VCaP (cell line): ENCODE measurements around the gene APBA1.
A peak's percentile ranks its signal among the peaks of the same experiment; 100 is the strongest.

Experiments
- H3K27ac ChIP-seq: fragments of 450-650 bp; 2 replicates; pipeline ENCODE4 v1.5.1; 2017
- TF ChIP-seq, protein P1 (sequence below): fragments of 450-650 bp; conservative IDR thresholded peaks from 2 replicates; pipeline ENCODE4 v1.5.1; 2017; ENCODE audit warnings: mild to moderate bottlenecking, moderate library complexity

APBA1 gene

DNA sequence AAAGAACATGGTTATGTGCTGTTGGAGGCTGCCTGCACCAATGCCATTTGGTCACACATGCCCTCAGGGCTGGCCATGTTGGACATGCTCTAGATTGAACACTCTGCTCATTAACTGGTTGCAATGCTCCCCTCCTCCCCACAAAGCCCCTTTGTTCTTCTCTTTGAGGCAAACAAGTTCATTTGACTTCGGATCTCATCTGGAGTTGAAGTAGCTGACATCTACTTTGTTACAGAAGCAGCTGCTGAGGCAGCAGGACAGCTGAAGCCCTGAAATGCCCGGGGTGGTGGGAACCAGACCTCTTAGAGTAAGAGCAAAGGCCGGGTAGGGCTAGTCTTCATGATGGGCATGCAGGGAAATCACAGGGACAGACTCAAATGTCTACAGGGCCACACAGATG lies 123.5 kb downstream of the APBA1 start:
- no peak overlapping the region for H3K27ac ChIP-seq
- TF ChIP-seq, protein P1, sequence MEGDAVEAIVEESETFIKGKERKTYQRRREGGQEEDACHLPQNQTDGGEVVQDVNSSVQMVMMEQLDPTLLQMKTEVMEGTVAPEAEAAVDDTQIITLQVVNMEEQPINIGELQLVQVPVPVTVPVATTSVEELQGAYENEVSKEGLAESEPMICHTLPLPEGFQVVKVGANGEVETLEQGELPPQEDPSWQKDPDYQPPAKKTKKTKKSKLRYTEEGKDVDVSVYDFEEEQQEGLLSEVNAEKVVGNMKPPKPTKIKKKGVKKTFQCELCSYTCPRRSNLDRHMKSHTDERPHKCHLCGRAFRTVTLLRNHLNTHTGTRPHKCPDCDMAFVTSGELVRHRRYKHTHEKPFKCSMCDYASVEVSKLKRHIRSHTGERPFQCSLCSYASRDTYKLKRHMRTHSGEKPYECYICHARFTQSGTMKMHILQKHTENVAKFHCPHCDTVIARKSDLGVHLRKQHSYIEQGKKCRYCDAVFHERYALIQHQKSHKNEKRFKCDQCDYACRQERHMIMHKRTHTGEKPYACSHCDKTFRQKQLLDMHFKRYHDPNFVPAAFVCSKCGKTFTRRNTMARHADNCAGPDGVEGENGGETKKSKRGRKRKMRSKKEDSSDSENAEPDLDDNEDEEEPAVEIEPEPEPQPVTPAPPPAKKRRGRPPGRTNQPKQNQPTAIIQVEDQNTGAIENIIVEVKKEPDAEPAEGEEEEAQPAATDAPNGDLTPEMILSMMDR = no peak

DNA sequence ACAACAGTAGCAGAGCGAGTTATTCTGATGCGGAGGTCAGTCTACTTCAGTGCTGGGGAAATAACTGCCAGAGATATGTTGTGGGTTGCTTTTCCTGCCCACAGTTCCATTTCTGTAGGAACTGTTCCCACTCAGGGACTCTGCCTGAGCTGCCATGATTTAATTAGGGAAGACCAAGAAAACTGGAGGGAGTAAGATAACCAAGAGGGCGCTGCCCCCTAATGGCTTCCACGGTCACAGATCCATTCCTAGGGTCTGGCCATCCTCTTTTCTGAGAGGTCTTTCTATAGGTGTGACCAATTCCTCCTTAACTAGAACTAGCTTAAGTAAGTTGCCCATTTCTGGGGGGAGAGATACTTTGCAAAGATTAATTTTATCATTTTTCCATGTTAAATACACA lies 125.9 kb downstream of the APBA1 start:
- H3K27ac ChIP-seq = no peak overlapping the region
- TF ChIP-seq, protein P1 = peak; percentile 69

DNA sequence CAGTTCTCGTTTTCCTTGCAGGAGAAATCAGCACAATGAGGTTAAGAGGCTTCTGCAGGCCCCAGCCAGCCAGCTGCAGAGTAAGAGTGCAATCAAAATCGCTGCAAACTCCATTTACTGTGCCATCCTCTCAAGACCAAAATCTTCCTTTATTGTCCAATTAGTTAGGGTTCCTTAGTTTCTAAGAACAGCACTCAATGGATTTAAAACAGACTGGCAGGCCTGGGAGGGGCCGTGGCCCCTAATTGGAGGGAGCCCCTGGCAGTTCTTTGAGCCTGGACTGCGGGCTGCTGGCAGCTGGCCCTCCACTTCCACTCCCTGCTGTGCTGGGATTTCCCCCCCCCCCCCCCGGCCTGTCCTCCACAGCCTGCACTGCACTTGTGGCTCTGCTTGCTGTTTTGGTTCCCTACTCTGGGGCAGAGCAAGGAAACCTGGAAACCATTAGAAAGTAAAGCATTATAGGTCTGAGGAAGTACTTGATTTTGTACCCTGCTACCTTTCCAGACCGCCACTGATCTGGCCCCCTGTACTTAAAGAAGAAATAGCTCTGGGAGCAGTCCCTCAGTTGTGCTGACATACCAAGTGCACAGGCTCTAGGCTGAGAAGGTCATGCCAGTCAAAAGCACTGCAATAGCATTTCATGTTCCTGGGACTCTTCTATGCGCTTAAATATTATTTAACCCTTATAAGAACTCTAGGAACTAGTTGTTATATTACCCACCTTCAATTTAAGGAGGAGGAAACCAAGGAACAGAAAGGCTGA lies 129.0 kb downstream of the APBA1 start:
- H3K27ac ChIP-seq = no peak overlapping the region
- TF ChIP-seq, protein P1 = no peak

DNA sequence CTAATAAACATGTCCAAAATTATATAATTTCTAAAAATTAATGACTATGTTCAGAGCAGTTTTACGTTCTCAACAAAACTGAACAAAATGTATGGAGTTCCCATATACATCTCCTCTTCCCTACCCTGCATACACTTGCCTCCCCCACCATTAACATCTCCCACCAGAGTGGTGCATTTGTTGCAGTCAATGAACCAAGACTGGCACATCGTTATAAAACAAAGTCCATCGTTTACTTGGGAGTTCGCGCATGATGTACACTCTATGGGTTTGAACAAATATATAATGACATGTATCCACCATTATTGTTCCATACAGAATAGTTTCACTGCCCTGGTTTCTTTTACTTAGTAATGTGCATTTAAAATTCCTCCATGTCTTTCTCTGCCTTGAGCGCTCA lies 130.1 kb downstream of the APBA1 start:
- H3K27ac ChIP-seq = no peak overlapping the region
- TF ChIP-seq, protein P1 = no peak

DNA sequence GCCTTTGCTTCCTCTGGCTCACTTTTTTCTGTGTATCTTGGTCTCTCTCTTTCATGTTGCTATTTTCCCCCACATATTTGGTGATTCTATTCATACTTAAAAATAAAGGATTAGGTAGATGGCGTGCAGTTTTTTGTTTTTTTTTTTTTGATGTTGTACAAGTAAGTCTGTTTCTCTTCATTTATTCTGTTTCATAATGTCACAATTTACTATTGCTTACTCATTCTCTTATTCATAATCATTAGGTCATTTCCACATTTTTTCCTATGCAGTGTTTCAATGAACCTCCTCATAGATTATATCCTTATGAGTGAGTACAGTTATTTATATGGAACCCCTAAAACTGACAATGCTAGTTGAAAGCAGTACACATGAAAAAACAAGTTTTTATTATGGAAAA lies 136.3 kb downstream of the APBA1 start:
- H3K27ac ChIP-seq = no peak overlapping the region
- TF ChIP-seq, protein P1 = no peak

DNA sequence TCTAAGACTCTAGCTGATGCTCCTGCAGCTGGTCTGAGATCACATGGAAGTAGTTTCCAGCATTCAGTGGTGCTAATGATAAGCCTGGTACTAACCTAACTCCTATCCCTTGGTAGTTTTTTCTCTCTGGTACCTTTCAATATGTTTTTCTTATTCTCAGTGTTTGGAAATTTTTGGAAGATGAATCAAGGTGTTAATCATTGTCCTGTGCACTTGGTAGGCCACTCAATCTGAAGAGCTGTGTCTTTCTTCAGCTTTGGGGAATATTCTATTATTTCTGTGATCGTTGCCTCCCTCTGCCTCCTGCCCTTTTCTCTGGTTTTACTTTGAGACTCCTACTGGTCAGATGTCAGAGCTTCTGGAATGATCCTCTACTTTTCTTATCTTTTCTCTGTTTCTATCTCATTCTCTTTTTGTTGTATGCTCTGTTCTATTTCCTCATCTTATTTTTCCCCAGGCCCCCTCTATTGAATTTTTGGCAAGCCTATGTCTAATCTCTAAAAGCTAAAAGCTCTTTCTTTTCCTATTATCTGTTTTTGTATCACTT lies 136.8 kb downstream of the APBA1 start:
- TF ChIP-seq, protein P1 = no peak
- H3K27ac ChIP-seq = no peak overlapping the region

DNA sequence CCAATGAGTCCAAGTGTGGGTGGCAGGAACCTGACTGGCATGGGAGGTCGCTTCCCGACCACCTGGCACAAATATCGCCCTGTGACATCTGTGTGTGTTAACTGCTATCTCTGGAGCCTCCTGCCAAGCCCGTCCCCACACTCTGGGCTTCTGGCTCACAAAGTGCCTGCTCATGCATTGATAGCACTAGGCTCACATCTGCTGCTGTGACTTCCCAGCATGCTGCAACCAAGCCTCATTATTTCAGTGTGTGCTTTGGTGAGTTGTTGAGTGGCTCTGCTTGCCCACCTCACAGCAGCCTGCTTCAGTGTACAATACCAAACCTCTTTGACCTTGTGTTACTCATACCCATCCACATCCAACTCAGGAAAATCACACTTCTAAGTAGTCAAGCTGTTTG lies 139.8 kb downstream of the APBA1 start:
- TF ChIP-seq, protein P1 = no peak
- H3K27ac ChIP-seq = no peak overlapping the region
